Measurements from ENCODE around the gene TMEM42. TPM values are rescaled to one million over a fixed set of nuclear protein-coding genes. Genes with fewer than 3 reads are reported as not detected.
"Not testable (repeated sequence)": the region's sequence is repeated elsewhere in the genome, so short reads cannot be mapped to it uniquely, and the experiment has no call there.

The TMEM42 gene
- polyA plus RNA-seq (15.1 and 18.2 TPM in 2 replicates), polyA minus RNA-seq (2.5 and 4.6 TPM in 2 replicates)

DNA sequence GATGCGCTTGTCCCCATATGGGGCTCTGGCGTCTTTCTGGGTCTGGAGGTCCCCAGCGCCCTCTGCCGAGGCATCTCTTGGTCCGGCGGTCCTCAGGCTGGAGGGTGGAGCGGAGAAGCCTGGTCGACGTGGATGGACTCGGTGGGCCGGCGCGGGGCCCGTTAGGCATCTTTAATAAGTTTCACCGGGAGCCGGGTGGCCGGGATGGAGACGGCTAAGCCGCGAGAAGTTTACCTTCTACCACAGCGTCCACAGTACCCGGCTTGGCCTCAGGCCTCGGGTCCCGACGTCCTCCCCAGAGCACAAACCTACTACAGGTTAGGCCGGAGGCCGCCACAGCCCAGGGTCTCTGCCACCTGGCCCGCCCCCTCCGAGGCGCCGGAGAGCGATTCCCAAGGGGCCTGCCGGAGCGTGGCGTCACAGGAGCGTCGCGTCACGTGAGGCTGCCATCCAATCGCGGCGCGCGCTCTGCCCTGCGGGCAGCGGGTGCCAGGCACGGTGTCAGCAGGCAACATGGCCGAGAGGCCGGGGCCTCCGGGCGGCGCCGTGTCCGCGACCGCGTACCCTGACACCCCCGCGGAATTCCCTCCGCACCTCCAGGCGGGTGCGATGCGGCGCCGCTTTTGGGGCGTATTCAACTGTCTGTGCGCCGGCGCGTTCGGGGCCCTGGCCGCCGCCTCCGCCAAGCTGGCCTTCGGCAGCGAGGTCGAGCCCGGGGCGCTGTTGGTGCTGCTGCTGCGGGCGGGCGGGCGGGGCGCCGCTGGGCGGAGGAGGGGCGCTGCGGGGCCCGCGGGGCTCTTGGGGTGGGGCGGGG, at the start of gene TMEM42:
TSS of gene TMEM42 (plus strand) at position 501 of the 814 bp plus-strand sequence. CDS start at position 514, 13 bp downstream.
- H3K9me2 ChIP-seq (ENCODE audit: insufficient read depth, low read length): no peaks in the 10 kb centered on the region

DNA sequence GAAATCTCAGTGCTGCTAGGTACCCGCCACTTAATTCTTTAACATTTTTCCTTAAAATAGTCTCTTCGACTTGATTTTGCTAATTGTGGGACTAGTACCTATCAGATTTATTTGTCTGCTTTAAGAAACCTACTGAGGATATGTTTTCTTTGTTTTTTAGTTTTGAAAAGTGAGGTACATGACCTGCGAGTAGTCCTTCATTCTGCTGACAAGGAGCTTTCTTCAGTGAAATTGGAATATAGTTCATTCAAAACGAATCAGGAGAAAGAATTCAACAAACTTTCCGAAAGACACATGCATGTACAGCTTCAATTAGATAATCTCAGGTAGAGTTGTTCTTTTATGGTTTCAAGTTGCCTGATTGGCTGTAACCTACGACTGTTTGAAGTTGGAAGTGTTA, 47.0 kb upstream of the TMEM42 start:
- Histone ChIP-seq H3K4me3 (ENCODE audit: low read length) (no peak overlapping the region), H3K9me3 (ENCODE audit: low read length) (no peaks in the 10 kb centered on the region), H4K20me1 (ENCODE audit: insufficient read depth) (no peaks in the 10 kb centered on the region), H3K27me3 (ENCODE audit: insufficient read depth, low read depth, low read length) (no peaks in the 10 kb centered on the region), H2AFZ (ENCODE audit: low read depth, low read length) (no peak overlapping the region), H3K9me2 (ENCODE audit: insufficient read depth, low read length) (no peaks in the 10 kb centered on the region), H3K27ac (ENCODE audit: low read length) (no peak overlapping the region), H3K9ac (ENCODE audit: low read length) (no peak overlapping the region), H3K79me2 (replicated peaks; ENCODE audit: insufficient read depth, low read length) (no peaks in the 10 kb centered on the region), H3K4me2 (ENCODE audit: low read length) (no peak overlapping the region), H3F3A (ENCODE audit: insufficient read depth, low read length, poor library complexity, severe bottlenecking) (no peaks in the 10 kb centered on the region), H3K36me3 (ENCODE audit: insufficient read depth, low read length) (no peaks in the 10 kb centered on the region)
- TF ChIP-seq RAD21 (conservative IDR thresholded peaks at IDR 0.05) (no peak), EZH2 (IDR thresholded peaks at IDR 0.05; ENCODE audit: borderline replicate concordance, insufficient read depth, low read length, poor library complexity, severe bottlenecking) (no peak), TAF1 (IDR thresholded peaks at IDR 0.05; ENCODE audit: low read depth) (no peak), EP300 (conservative IDR thresholded peaks at IDR 0.05; ENCODE audit: poor library complexity, severe bottlenecking) (no peak), MXI1 (conservative IDR thresholded peaks at IDR 0.05; ENCODE audit: poor library complexity, severe bottlenecking) (no peak), SMC3 (conservative IDR thresholded peaks at IDR 0.05; ENCODE audit: poor library complexity) (no peak), POLR2AphosphoS5 (IDR thresholded peaks at IDR 0.05) (no peak)
- TF ChIP-seq, protein P1, sequence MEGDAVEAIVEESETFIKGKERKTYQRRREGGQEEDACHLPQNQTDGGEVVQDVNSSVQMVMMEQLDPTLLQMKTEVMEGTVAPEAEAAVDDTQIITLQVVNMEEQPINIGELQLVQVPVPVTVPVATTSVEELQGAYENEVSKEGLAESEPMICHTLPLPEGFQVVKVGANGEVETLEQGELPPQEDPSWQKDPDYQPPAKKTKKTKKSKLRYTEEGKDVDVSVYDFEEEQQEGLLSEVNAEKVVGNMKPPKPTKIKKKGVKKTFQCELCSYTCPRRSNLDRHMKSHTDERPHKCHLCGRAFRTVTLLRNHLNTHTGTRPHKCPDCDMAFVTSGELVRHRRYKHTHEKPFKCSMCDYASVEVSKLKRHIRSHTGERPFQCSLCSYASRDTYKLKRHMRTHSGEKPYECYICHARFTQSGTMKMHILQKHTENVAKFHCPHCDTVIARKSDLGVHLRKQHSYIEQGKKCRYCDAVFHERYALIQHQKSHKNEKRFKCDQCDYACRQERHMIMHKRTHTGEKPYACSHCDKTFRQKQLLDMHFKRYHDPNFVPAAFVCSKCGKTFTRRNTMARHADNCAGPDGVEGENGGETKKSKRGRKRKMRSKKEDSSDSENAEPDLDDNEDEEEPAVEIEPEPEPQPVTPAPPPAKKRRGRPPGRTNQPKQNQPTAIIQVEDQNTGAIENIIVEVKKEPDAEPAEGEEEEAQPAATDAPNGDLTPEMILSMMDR (IDR thresholded peaks at IDR 0.05; ENCODE audit: poor library complexity, severe bottlenecking): no peak
- TF ChIP-seq, protein P2, sequence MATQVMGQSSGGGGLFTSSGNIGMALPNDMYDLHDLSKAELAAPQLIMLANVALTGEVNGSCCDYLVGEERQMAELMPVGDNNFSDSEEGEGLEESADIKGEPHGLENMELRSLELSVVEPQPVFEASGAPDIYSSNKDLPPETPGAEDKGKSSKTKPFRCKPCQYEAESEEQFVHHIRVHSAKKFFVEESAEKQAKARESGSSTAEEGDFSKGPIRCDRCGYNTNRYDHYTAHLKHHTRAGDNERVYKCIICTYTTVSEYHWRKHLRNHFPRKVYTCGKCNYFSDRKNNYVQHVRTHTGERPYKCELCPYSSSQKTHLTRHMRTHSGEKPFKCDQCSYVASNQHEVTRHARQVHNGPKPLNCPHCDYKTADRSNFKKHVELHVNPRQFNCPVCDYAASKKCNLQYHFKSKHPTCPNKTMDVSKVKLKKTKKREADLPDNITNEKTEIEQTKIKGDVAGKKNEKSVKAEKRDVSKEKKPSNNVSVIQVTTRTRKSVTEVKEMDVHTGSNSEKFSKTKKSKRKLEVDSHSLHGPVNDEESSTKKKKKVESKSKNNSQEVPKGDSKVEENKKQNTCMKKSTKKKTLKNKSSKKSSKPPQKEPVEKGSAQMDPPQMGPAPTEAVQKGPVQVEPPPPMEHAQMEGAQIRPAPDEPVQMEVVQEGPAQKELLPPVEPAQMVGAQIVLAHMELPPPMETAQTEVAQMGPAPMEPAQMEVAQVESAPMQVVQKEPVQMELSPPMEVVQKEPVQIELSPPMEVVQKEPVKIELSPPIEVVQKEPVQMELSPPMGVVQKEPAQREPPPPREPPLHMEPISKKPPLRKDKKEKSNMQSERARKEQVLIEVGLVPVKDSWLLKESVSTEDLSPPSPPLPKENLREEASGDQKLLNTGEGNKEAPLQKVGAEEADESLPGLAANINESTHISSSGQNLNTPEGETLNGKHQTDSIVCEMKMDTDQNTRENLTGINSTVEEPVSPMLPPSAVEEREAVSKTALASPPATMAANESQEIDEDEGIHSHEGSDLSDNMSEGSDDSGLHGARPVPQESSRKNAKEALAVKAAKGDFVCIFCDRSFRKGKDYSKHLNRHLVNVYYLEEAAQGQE (IDR thresholded peaks at IDR 0.05; ENCODE audit: borderline replicate concordance): no peak

More for the DNA sequence above, at the start of gene TMEM42:
- no peak within 1 kb of the TSS for H3K4me2 ChIP-seq (ENCODE audit: low read length)
- peak within 1 kb of the TSS; percentile 37 for H3K27ac ChIP-seq (ENCODE audit: low read length)
- H3K27me3 ChIP-seq (ENCODE audit: insufficient read depth, low read depth, low read length): no peaks in the 10 kb centered on the region
- TF ChIP-seq POLR2AphosphoS5 (IDR thresholded peaks at IDR 0.05): peak; percentile 82
- no peak for TF ChIP-seq SMC3 (conservative IDR thresholded peaks at IDR 0.05; ENCODE audit: poor library complexity)
- no peaks in the 10 kb centered on the region for H3K79me2 ChIP-seq (replicated peaks; ENCODE audit: insufficient read depth, low read length)
- H4K20me1 ChIP-seq (ENCODE audit: insufficient read depth): no peaks in the 10 kb centered on the region
- H3F3A ChIP-seq (ENCODE audit: insufficient read depth, low read length, poor library complexity, severe bottlenecking): no peaks in the 10 kb centered on the region
- H3K36me3 ChIP-seq (ENCODE audit: insufficient read depth, low read length): no peaks in the 10 kb centered on the region
- H3K4me3 ChIP-seq (ENCODE audit: low read length): peak within 1 kb of the TSS; percentile 70
- H3K9ac ChIP-seq (ENCODE audit: low read length): peak within 1 kb of the TSS; percentile 72
- H3K9me3 ChIP-seq (ENCODE audit: low read length): no peaks in the 10 kb centered on the region
- peak within 1 kb of the TSS; percentile 73 for H2AFZ ChIP-seq (ENCODE audit: low read depth, low read length)

DNA sequence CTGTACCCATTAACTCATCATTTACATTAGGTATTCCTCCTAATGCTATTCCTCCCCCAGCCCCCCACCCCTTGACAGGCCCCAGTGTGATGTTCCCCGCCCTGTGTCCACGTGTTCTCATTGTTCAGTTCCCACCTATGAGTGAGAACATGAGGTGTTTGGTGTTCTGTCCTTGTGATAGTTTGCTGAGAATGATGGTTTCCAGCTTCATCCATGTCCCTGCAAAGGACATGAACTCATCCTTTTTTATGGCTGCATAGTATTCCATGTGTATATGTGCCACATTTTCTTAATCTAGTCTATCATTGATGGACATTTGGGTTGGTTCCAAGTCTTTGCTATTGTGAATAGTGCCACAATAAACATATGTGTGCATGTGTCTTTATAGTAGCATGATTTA, 45.4 kb upstream of the TMEM42 start:
- not testable (repeated sequence) for H3K9me3 ChIP-seq (ENCODE audit: low read length); H3K4me2 ChIP-seq (ENCODE audit: low read length); H2AFZ ChIP-seq (ENCODE audit: low read depth, low read length); H3K9me2 ChIP-seq (ENCODE audit: insufficient read depth, low read length); H4K20me1 ChIP-seq (ENCODE audit: insufficient read depth); H3F3A ChIP-seq (ENCODE audit: insufficient read depth, low read length, poor library complexity, severe bottlenecking); H3K27ac ChIP-seq (ENCODE audit: low read length); H3K27me3 ChIP-seq (ENCODE audit: insufficient read depth, low read depth, low read length); H3K36me3 ChIP-seq (ENCODE audit: insufficient read depth, low read length); H3K79me2 ChIP-seq (replicated peaks; ENCODE audit: insufficient read depth, low read length); H3K4me3 ChIP-seq (ENCODE audit: low read length); H3K9ac ChIP-seq (ENCODE audit: low read length)

DNA sequence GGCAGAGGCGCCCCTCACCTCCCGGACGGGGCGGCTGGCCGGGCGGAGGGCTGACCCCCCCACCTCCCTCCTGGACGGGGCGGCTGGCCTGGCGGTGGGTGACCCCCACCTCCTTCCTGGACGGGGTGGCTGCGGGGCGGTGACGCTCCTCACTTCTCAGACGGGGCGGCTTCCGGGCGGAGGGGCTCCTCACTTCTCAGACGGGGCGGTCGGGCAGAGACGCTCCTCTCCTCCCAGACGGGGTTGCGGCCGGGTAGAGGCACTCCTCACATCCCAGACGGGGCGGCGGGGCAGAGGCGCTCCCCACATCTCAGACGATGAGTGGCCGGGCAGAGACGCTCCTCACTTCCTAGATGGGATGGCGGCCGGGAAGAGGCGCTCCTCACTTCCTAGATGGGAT, 40.5 kb upstream of the TMEM42 start:
- not testable (repeated sequence) for H3K9me2 ChIP-seq (ENCODE audit: insufficient read depth, low read length); H3K36me3 ChIP-seq (ENCODE audit: insufficient read depth, low read length); H3K27me3 ChIP-seq (ENCODE audit: insufficient read depth, low read depth, low read length); H3K27ac ChIP-seq (ENCODE audit: low read length); H3K79me2 ChIP-seq (replicated peaks; ENCODE audit: insufficient read depth, low read length); H3F3A ChIP-seq (ENCODE audit: insufficient read depth, low read length, poor library complexity, severe bottlenecking); H3K9ac ChIP-seq (ENCODE audit: low read length); H4K20me1 ChIP-seq (ENCODE audit: insufficient read depth); H3K4me2 ChIP-seq (ENCODE audit: low read length); H3K4me3 ChIP-seq (ENCODE audit: low read length); H2AFZ ChIP-seq (ENCODE audit: low read depth, low read length); H3K9me3 ChIP-seq (ENCODE audit: low read length)
